Spleen (tissue), 11 donors: ENCODE results near the gene SFXN3. TPM values are rescaled to one million over a fixed set of nuclear protein-coding genes. Genes with fewer than 3 reads are reported as not detected.

Source experiments
- DNase-seq: peaks from one replicate; pipeline ENCODE4 v3.0.0-alpha.2; 2020
- H3K27ac ChIP-seq, 8 donors: fragments of 200-600 bp; sonication (generic) in 7 of 8; 1 replicate in 4 of 8; 2 replicates in 4 of 8; pipeline versions ENCODE4 v1.5.0 to v1.8.0; 2016 to 2021; ENCODE audit warnings: inconsistent platforms in 4 of 8, mild to moderate bottlenecking in 4 of 8, moderate library complexity in 1 of 8
- H3K27me3 ChIP-seq, 7 donors: fragments of 200-600 bp; sonication (generic) in 6 of 7; replicated peaks in 1 of 7; 1 replicate in 4 of 7; 2 replicates in 3 of 7; pipeline versions ENCODE4 v1.5.0 to v1.8.0; 2016 to 2021; ENCODE audit warnings: inconsistent platforms in 3 of 7, mild to moderate bottlenecking in 1 of 7
- H3K36me3 ChIP-seq, 6 donors: fragments of 200-600 bp; sonication (generic) in 5 of 6; 1 replicate in 4 of 6; 2 replicates in 2 of 6; pipeline versions ENCODE4 v1.5.0 to v1.8.0; 2016 to 2021; ENCODE audit warnings: inconsistent platforms in 2 of 6
- H3K4me1 ChIP-seq, 6 donors: fragments of 200-600 bp; sonication (generic) in 5 of 6; 1 replicate in 3 of 6; 2 replicates in 3 of 6; pipeline versions ENCODE4 v1.5.0 to v1.8.0; 2016 to 2021; ENCODE audit warnings: inconsistent platforms in 3 of 6
- H3K4me3 ChIP-seq, 8 donors: fragments of 200-600 bp; sonication (generic) in 7 of 8; 1 replicate in 4 of 8; 2 replicates in 4 of 8; pipeline versions ENCODE4 v1.5.0 to v1.8.0; 2016 to 2021; ENCODE audit warnings: inconsistent platforms in 4 of 8, mild to moderate bottlenecking in 4 of 8, moderate library complexity in 2 of 8
- H3K9me3 ChIP-seq, 8 donors: fragments of 200-600 bp; sonication (generic) in 7 of 8; 1 replicate in 4 of 8; 2 replicates in 4 of 8; pipeline versions ENCODE4 v1.5.0 to v1.8.0; 2016 to 2021; ENCODE audit warnings: inconsistent platforms in 4 of 8
- CTCF ChIP-seq, 11 experiments: fragments of 200-600 bp in 7 of 11; fragments of 450-650 bp in 4 of 11; sonication (generic) in 4 of 11; IDR thresholded peaks in 8 of 11; conservative IDR thresholded peaks in 3 of 11; 1 replicate in 7 of 11; 2 replicates in 4 of 11; pipeline versions ENCODE4 v1.4.0 to v1.8.0; 2016 to 2021; ENCODE audit warnings: antibody characterized with exemption in 11 of 11, inconsistent platforms in 4 of 11, mild to moderate bottlenecking in 1 of 11
- POLR2A ChIP-seq, 3 donors: fragments of 450-650 bp; IDR thresholded peaks; one replicate each; pipeline ENCODE4 v1.5.1; 2017; ENCODE audit warnings: antibody characterized with exemption in 3 of 3, mild to moderate bottlenecking in 1 of 3
- POLR2AphosphoS5 ChIP-seq, 3 donors: sonication (generic); formaldehyde crosslinking; IDR thresholded peaks; one replicate each; pipeline ENCODE4 v1.5.1; 2017; ENCODE audit warnings: antibody characterized with exemption in 3 of 3
- WGBS, 5 donors: extraction: QIAGEN DNeasy Blood & Tissue Kit in 3 of 5; methylation state at CpG; one replicate each; pipeline versions ENCODE4 v1.1.5 to v1.1.7; 2013 to 2018; 5-methylcytosine and 5-hydroxymethylcytosine counted together
- intact Hi-C: fragments of 100-400 bp; cut with DNase I; formaldehyde crosslinking; loops from one replicate; pipeline ENCODE4 v1.15.0; 2023; ENCODE audit warnings: low total_unique reads
- polyA plus RNA-seq, 3 donors: library from polyadenylated mRNA; stranded (reverse); fragments of 200-250 nt; gene quantifications; one replicate each; pipeline ENCODE4 v1.2.1, GENCODE V29; 2013
- total RNA-seq, 7 donors: library from RNA; depleted of rRNA in 3 of 7; stranded (reverse); fragments of >200 nt in 3 of 7; fragmentation: NEBNext Ultra II Directional in 4 of 7; extraction: Animal tissue kit (Norgen Biotek cat#: 25700) in 4 of 7; gene quantifications; one replicate each; pipeline versions ENCODE4 v1.1.0 to v1.2.1, GENCODE V29; 2016 to 2021
- donor health status: healthy with polysubstance abuse.
- donor health status: DM: no; HTN: no; CAD: no; lungs with moderate emphysema.
- donor health status: DM: no; HTN: no; CAD: no.
- donor health status: Bipolar disorder and iron deficiency.
- donor health status: healthy.
- donor health status: DM: no; HTN: no; CAD: no.
- donor health status: DM: yes; HTN: yes; CAD: no.

Gene SFXN3
- total and polyA plus RNA-seq, 10 donors: 7.9 to 70.0 (median 38.5) TPM

- H3K9me3 ChIP-seq: no peaks in the 10 kb centered on the region
- TF ChIP-seq CTCF (IDR thresholded peaks at IDR 0.05 in 8 of 11, conservative IDR thresholded peaks at IDR 0.05 in 3 of 11) (peak in 10 of 11 experiments; percentile 36 to 84 (median 70)), POLR2AphosphoS5 (IDR thresholded peaks at IDR 0.05) (peak in 1 of 3 donors; percentile 43), POLR2A (IDR thresholded peaks at IDR 0.05) (no peak)
- intact Hi-C loops: no loop called here
- peak; percentile 86 for DNase-seq
- peaks cover 8 to 43% (median 19%) of the 10 kb centered on the region in 6 donors for H3K4me1 ChIP-seq
- WGBS, 5 donors: 18 to 31% (median 22%) methylated on average over 25 to 45 of the region's 45 CpGs
- peak overlapping the region in 1 of 8 donors; percentile 35 for H3K4me3 ChIP-seq
- H3K27me3 ChIP-seq: peaks cover 0 to 38% (median 6%) of the 10 kb centered on the region in 7 donors
- H3K27ac ChIP-seq: no peak overlapping the region
- no peaks in the 10 kb centered on the region for H3K36me3 ChIP-seq
Measured at GRCh38 chr10:101018600-101019439, 12.2 kb upstream of the SFXN3 start.

- Histone ChIP-seq H3K9me3 (no peaks in the 10 kb centered on the region), H3K27me3 (peaks cover 0 to 38% (median 6%) of the 10 kb centered on the region in 7 donors), H3K27ac (no peak overlapping the region), H3K4me1 (peaks cover 8 to 37% (median 17%) of the 10 kb centered on the region in 6 donors), H3K36me3 (no peaks in the 10 kb centered on the region), H3K4me3 (no peak overlapping the region)
- TF ChIP-seq CTCF (IDR thresholded peaks at IDR 0.05 in 8 of 11, conservative IDR thresholded peaks at IDR 0.05 in 3 of 11): no peak
- TF ChIP-seq POLR2A (IDR thresholded peaks at IDR 0.05): no peak
- no peak for TF ChIP-seq POLR2AphosphoS5 (IDR thresholded peaks at IDR 0.05)
- no peak for DNase-seq
- 31 to 36% (median 33%) methylated on average over 2 of the region's 2 CpGs for WGBS, 5 donors
- intact Hi-C loops: no loop called here
Measured at GRCh38 chr10:101019440-101019703, 11.7 kb upstream of the SFXN3 start.

- DNase-seq: no peak
- Histone ChIP-seq H3K27me3 (peaks cover 0 to 36% (median 6%) of the 10 kb centered on the region in 7 donors), H3K4me1 (peaks cover 8 to 31% (median 16%) of the 10 kb centered on the region in 6 donors), H3K27ac (no peak overlapping the region), H3K36me3 (no peaks in the 10 kb centered on the region), H3K4me3 (no peak overlapping the region), H3K9me3 (no peaks in the 10 kb centered on the region)
- TF ChIP-seq POLR2A (IDR thresholded peaks at IDR 0.05): no peak
- intact Hi-C loops: no loop called here
- WGBS, 5 donors: 63 to 82% (median 70%) methylated on average over 10 of the region's 10 CpGs
Measured at GRCh38 chr10:101020427-101021075, 10.5 kb upstream of the SFXN3 start.

- Histone ChIP-seq H3K4me3 (no peak overlapping the region), H3K36me3 (no peaks in the 10 kb centered on the region), H3K27ac (no peak overlapping the region), H3K4me1 (peaks cover 8 to 31% (median 16%) of the 10 kb centered on the region in 6 donors), H3K27me3 (peaks cover 0 to 29% (median 6%) of the 10 kb centered on the region in 7 donors), H3K9me3 (no peaks in the 10 kb centered on the region)
- WGBS, 5 donors: 84 to 99% (median 87%) methylated on average over 4 of the region's 4 CpGs
- intact Hi-C loops: no loop called here
- TF ChIP-seq POLR2AphosphoS5 (IDR thresholded peaks at IDR 0.05): no peak
- TF ChIP-seq CTCF (IDR thresholded peaks at IDR 0.05 in 8 of 11, conservative IDR thresholded peaks at IDR 0.05 in 3 of 11): no peak
- no peak for TF ChIP-seq POLR2A (IDR thresholded peaks at IDR 0.05)
- no peak for DNase-seq
Measured at GRCh38 chr10:101021239-101021638, 9.8 kb upstream of the SFXN3 start.
